Ectodermal cell (in vitro differentiated cells): ENCODE data around the gene A1BG.

Experiments used
- H3K27ac ChIP-seq: 2 replicates; pipeline ENCODE4 v1.7.0; 2013; ENCODE audit warnings: mild to moderate bottlenecking, low read depth, low read length; ENCODE audit not compliant: insufficient read depth, poor library complexity, severe bottlenecking
- H3K27me3 ChIP-seq: 2 replicates; pipeline ENCODE4 v1.7.0; 2013; ENCODE audit warnings: mild to moderate bottlenecking, low read length; ENCODE audit not compliant: insufficient read depth, control insufficient read depth, poor library complexity, severe bottlenecking
- H3K36me3 ChIP-seq: one replicate; pipeline ENCODE4 v1.7.0; 2013; ENCODE audit warnings: low read length; ENCODE audit not compliant: control insufficient read depth, insufficient read depth
- H3K4me1 ChIP-seq: one replicate; pipeline ENCODE4 v1.7.0; 2013; ENCODE audit warnings: low read length; ENCODE audit not compliant: control insufficient read depth, insufficient read depth
- H3K4me3 ChIP-seq: 2 replicates; pipeline ENCODE4 v1.7.0; 2013; ENCODE audit warnings: low read depth, low read length, control low read depth; ENCODE audit not compliant: insufficient read depth
- H3K9me3 ChIP-seq: 2 replicates; pipeline ENCODE4 v1.7.0; 2013; ENCODE audit warnings: mild to moderate bottlenecking, low read length, moderate library complexity; ENCODE audit not compliant: control insufficient read depth
- WGBS, 2 experiments: methylation state at CpG; one replicate each; pipeline ENCODE4 v1.1.7; 2013; ENCODE audit warnings: missing lambda C conversion rate in 2 of 2; 5-methylcytosine and 5-hydroxymethylcytosine counted together

A1BG gene

GRCh38 chr19:58368561-58369360 is 15.5 kb upstream of the A1BG start:
- WGBS, 2 experiments = 96% methylated on average over 68 of the region's 68 CpGs
- Histone ChIP-seq H3K9me3 (no peaks in the 10 kb centered on the region), H3K4me1 (no peaks in the 10 kb centered on the region), H3K27ac (no peak overlapping the region), H3K4me3 (no peak overlapping the region), H3K36me3 (no peaks in the 10 kb centered on the region), H3K27me3 (no peaks in the 10 kb centered on the region)

GRCh38 chr19:58367698-58368454 is 14.6 kb upstream of the A1BG start:
- no peaks in the 10 kb centered on the region for H3K9me3 ChIP-seq
- no peaks in the 10 kb centered on the region for H3K4me1 ChIP-seq
- WGBS, 2 experiments = 95 to 96% methylated on average over 106 of the region's 106 CpGs

DNA sequence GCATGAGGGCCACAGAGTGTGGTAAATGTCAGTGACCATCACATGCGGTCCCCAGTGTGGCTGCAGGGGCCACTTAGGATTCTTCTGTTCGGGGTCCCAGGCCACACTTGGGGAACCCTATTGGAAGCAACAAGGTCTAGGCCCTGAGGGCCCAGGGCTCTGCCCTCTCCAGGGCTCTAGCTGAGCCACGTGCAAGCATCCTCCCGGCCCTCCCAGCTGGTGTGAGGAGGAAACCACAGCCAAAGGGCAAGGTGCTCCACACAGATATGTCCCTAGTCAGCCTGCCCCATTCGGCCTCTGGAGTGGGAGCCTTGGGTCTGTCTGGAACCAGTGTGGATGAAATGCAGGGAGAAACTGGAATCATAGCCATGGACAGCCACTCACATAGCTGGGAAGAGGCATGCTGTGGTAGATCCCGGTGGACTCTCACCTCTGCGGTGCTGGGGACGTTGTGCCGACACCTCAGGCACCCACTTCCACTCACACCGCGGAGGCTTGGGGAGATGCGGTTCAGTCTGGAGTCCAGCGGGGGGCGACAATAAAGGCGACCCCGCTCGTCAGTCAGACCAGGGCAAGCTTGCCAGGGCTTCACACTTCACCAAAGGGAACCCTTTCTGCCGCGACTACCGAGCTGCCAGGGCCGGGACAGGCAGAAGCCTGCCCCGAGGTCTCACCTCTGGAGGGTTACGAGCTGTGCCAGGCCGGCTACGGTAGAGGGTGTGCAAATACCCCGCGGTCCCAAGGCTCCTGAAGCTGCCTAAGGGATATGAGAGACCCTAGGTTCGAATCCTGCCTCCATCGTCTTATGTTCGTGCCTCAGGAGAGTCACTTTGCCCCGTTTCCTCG is 13.5 kb upstream of the A1BG start:
- WGBS, 2 experiments = 92 to 93% methylated on average over 32 of the region's 32 CpGs
- no peaks in the 10 kb centered on the region for H3K9me3 ChIP-seq
- no peak overlapping the region for H3K4me3 ChIP-seq
- no peaks in the 10 kb centered on the region for H3K36me3 ChIP-seq
- no peaks in the 10 kb centered on the region for H3K27me3 ChIP-seq
- no peak overlapping the region for H3K27ac ChIP-seq
- H3K4me1 ChIP-seq = no peaks in the 10 kb centered on the region

More at GRCh38 chr19:58367698-58368454, 14.6 kb upstream of the A1BG start:
- Histone ChIP-seq H3K4me3 (no peak overlapping the region), H3K36me3 (no peaks in the 10 kb centered on the region), H3K27me3 (no peaks in the 10 kb centered on the region), H3K27ac (no peak overlapping the region)

- H3K9me3 ChIP-seq = no peaks in the 10 kb centered on the region
- 91 to 92% methylated on average over 5 of the region's 5 CpGs for WGBS, 2 experiments
- no peak overlapping the region for H3K4me3 ChIP-seq
- H3K36me3 ChIP-seq = no peaks in the 10 kb centered on the region
- H3K27me3 ChIP-seq = no peaks in the 10 kb centered on the region
- peaks cover 6% of the 10 kb centered on the region for H3K4me1 ChIP-seq
- H3K27ac ChIP-seq = no peak overlapping the region
Observed at GRCh38 chr19:58364146-58364545, 10.9 kb upstream of the A1BG start.

GRCh38 chr19:58362272-58362994 is 9.1 kb upstream of the A1BG start, which contains the start of gene ZNF497:
Gene ZNF497, minus strand, starts transcription at chr19:58362751. Its CDS starts 5,116 bp downstream, at chr19:58357635.
- H3K36me3 ChIP-seq = no peaks in the 10 kb centered on the region
- WGBS, 2 experiments = 0% methylated on average over 74 of the region's 74 CpGs

GRCh38 chr19:58361900-58362271 is 8.6 kb upstream of the A1BG start:
- 3 to 4% methylated on average over 28 of the region's 28 CpGs for WGBS, 2 experiments
- no peaks in the 10 kb centered on the region for H3K27me3 ChIP-seq
- no peaks in the 10 kb centered on the region for H3K9me3 ChIP-seq
- H3K36me3 ChIP-seq = no peaks in the 10 kb centered on the region
- peak overlapping the region; percentile 91 for H3K27ac ChIP-seq
- peaks cover 6% of the 10 kb centered on the region for H3K4me1 ChIP-seq
- H3K4me3 ChIP-seq = peak overlapping the region; percentile 82

More at GRCh38 chr19:58362272-58362994, 9.1 kb upstream of the A1BG start, which contains the start of gene ZNF497:
- H3K27ac ChIP-seq = peak within 1 kb of the TSS; percentile 91
- no peaks in the 10 kb centered on the region for H3K9me3 ChIP-seq
- no peaks in the 10 kb centered on the region for H3K27me3 ChIP-seq
- peak within 1 kb of the TSS; percentile 82 for H3K4me3 ChIP-seq
- H3K4me1 ChIP-seq = peaks cover 6% of the 10 kb centered on the region

DNA sequence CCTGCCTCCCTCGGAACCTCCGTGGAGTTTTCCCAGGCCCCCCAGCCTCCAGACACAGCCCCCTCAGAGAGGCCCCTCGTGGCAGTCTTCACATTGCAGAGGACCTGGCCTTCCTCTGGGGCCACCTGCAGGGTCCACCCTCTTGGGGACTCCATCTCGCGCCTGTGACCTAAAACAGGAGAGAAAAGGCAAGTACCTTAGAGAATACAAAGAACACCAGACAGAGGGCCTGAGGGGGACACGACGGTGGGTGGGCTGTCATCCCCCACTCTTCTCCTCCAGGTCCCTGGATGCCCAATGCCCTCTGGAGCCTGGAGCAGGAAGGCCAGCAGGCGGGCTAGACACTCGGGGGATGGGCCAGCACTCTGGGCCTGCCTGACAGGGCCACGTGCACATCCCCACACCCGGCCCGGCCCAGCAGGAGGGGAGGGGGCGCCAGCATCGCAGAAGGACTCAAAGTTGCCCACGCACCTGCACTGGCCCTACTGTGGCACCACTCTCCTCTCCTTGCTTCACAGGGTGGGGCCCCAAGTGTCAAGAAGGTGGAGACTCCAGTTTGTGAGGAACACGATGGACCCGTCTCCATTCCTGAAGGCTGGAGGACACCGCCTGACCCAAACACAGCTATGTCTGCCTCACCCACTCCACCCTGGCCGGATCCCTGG is 4.3 kb upstream of the A1BG start:
- Histone ChIP-seq H3K27me3 (no peaks in the 10 kb centered on the region), H3K4me3 (no peak overlapping the region), H3K36me3 (no peaks in the 10 kb centered on the region), H3K27ac (no peak overlapping the region), H3K9me3 (no peaks in the 10 kb centered on the region), H3K4me1 (peaks cover 6% of the 10 kb centered on the region)
- 74 to 77% methylated on average over 19 of the region's 19 CpGs for WGBS, 2 experiments

DNA sequence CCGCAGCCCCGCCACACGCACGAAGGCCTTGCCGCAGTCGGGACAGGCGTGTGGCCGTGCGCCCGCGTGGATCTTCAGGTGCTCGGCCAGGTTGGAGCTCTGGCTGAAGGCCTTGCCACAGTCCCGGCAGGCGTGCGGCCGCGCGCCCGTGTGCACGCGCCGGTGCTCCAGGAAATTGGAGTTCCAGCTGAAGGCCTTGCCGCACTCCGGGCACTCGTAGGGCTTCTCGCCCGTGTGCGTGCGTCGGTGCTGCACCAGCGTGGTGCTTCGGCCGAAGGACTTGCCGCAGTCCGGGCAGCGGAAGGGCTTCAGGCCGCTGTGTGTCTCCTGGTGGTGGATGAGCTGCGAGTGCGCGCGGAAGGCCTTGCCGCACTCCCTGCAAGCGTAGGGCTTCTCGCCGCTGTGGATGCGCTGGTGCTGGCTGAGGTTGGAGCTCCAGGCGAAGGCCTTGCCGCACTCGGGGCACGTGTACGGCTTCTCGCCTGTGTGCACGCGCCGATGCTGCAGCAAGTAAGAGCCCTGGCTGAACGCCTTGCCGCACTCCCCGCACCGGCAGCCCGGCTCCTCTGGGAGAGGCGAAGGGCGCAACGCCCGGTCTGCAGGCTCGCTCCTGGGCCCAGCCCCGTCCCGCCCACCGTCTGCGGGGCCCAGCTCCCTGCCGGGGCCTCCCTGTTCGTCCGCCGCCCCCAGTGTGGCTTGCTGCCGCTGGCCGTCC is 3.6 kb upstream of the A1BG start:
- WGBS, 2 experiments = 94 to 95% methylated on average over 75 of the region's 75 CpGs
- no peak overlapping the region for H3K27ac ChIP-seq
- H3K4me1 ChIP-seq = peaks cover 6% of the 10 kb centered on the region
- H3K9me3 ChIP-seq = no peaks in the 10 kb centered on the region
- no peak overlapping the region for H3K4me3 ChIP-seq
- no peaks in the 10 kb centered on the region for H3K27me3 ChIP-seq
- H3K36me3 ChIP-seq = no peaks in the 10 kb centered on the region
